HepG2 (cell line): ENCODE measurements around the gene KIF7. TPM values are rescaled to one million over a fixed set of nuclear protein-coding genes. Genes with fewer than 3 reads are reported as not detected.

Source experiments
- ATAC-seq: fragments of 200-7000 bp; cut with Tn5 transposase; 3 replicates; pipeline ENCODE4 v1.9.1; 2020; ENCODE audit warnings: mild to moderate bottlenecking, moderate library complexity
- BruUV-seq: library from RNA; stranded (reverse); fragments of 400-500 nt; replicated peaks from 2 replicates; lab custom pipeline; 2021; lab: Mats Ljungman, UMichigan
- CTCF ChIA-PET: fragments of 300-600 bp; formaldehyde crosslinking; extraction: SDS; loops from one replicate; lab custom pipeline; 2021; ENCODE audit warnings: low total read pairs, inconsistent platforms, low intra/inter-chr PET ratio; lab: Yijun Ruan, JAX
- POLR2A ChIA-PET: fragments of 350-600 bp; sonication (Branson Sonifier 250); formaldehyde crosslinking; loops from one replicate; lab custom pipeline; 2020; ENCODE audit warnings: antibody characterized with exemption, inconsistent platforms; lab: Yijun Ruan, JAX
- DNase-seq: peaks from one replicate; pipeline ENCODE4 v3.0.0-alpha.2; 2015; ENCODE audit warnings: low spot score
- FAIRE-seq: peaks from 3 replicates; lab custom pipeline; 2011; peaks lifted over from hg19 to GRCh38; lab: Jason Lieb, UNC
- H2AFZ ChIP-seq: one replicate; pipeline ENCODE4 v1.6.1; 2011; ENCODE audit warnings: low read length, inconsistent platforms
- H3K27ac ChIP-seq: fragments of 300-600 bp; 3 replicates; pipeline ENCODE4 v1.8.0; 2011; ENCODE audit warnings: mixed run types, mild to moderate bottlenecking, mixed read lengths, low read length, inconsistent platforms; ENCODE audit not compliant: insufficient read depth; ENCODE audit errors: extremely low read length
- H3K27me3 ChIP-seq, 2 experiments: fragments of 200-600 bp in 1 of 2; 2 replicates in 1 of 2; 3 replicates in 1 of 2; pipeline versions ENCODE4 v1.6.0 to v1.8.0; 2011; ENCODE audit warnings: low read length in 2 of 2, mild to moderate bottlenecking in 2 of 2, moderate library complexity in 2 of 2, inconsistent platforms in 1 of 2; ENCODE audit not compliant: insufficient read depth in 2 of 2, control insufficient read depth in 1 of 2
- H3K36me3 ChIP-seq, 2 experiments: fragments of 200-600 bp in 1 of 2; replicated peaks in 1 of 2; 2 replicates in 1 of 2; 3 replicates in 1 of 2; pipeline versions ENCODE4 v1.5.1 to v1.8.0; 2011; ENCODE audit warnings: low read length in 2 of 2, inconsistent platforms in 1 of 2; ENCODE audit not compliant: insufficient read depth in 2 of 2, control insufficient read depth in 1 of 2
- H3K4me1 ChIP-seq: 2 replicates; pipeline ENCODE4 v1.5.1; 2012; ENCODE audit warnings: low read length, inconsistent platforms; ENCODE audit not compliant: insufficient read depth
- H3K4me2 ChIP-seq: 2 replicates; pipeline ENCODE4 v1.6.0; 2011; ENCODE audit warnings: low read depth, low read length, inconsistent platforms
- H3K4me3 ChIP-seq, 3 experiments: fragments of 200-600 bp in 1 of 3; sonication (generic), shearing (Covaris generic) in 1 of 3; replicated peaks in 1 of 3; 2 replicates each; pipeline ENCODE4 v1.5.1; 2011 to 2016; ENCODE audit warnings: low read length in 3 of 3, inconsistent platforms in 2 of 3, low read depth in 2 of 3, mild to moderate bottlenecking in 2 of 3, control low read depth in 1 of 3, mixed read lengths in 1 of 3; ENCODE audit not compliant: insufficient read depth in 1 of 3
- H3K79me2 ChIP-seq: one replicate; pipeline ENCODE4 v1.6.1; 2011; ENCODE audit warnings: low read length, inconsistent platforms; ENCODE audit not compliant: insufficient read depth
- H3K9ac ChIP-seq: 2 replicates; pipeline ENCODE4 v1.6.0; 2011; ENCODE audit warnings: mild to moderate bottlenecking, low read depth, low read length, inconsistent platforms; ENCODE audit not compliant: insufficient read depth
- H3K9me3 ChIP-seq: 2 replicates; pipeline ENCODE4 v1.5.1; 2012; ENCODE audit warnings: mild to moderate bottlenecking, low read length
- H4K20me1 ChIP-seq: 2 replicates; pipeline ENCODE4 v1.6.0; 2011; ENCODE audit warnings: inconsistent platforms, mild to moderate bottlenecking, low read length, moderate library complexity; ENCODE audit not compliant: insufficient read depth
- ARNT2 ChIP-seq: sonication (generic); formaldehyde crosslinking; IDR thresholded peaks from 2 replicates; pipeline ENCODE4 v1.8.0; 2022; ENCODE audit warnings: mild to moderate bottlenecking, low read depth, missing genetic modification reagents, moderate library complexity
- ATF7-NPFF ChIP-seq: sonication (generic); formaldehyde crosslinking; IDR thresholded peaks from 2 replicates; pipeline ENCODE4 v1.8.1; 2023; ENCODE audit warnings: mild to moderate bottlenecking, low read depth, missing genetic modification reagents, moderate library complexity
- ATRX ChIP-seq: sonication (generic); formaldehyde crosslinking; IDR thresholded peaks from 2 replicates; pipeline ENCODE4 v1.4.0; 2020; ENCODE audit warnings: missing genetic modification reagents, borderline replicate concordance
- NFKBIZ ChIP-seq: IDR thresholded peaks from 2 replicates; pipeline ENCODE4 v1.6.1; 2018; ENCODE audit warnings: missing genetic modification reagents, missing compliant biosample characterization
- YEATS2 ChIP-seq: sonication (generic); formaldehyde crosslinking; IDR thresholded peaks from 2 replicates; pipeline ENCODE4 v1.4.0; 2020; ENCODE audit warnings: missing genetic modification reagents, borderline replicate concordance
- ZBTB1 ChIP-seq: sonication (generic); formaldehyde crosslinking; IDR thresholded peaks from 2 replicates; pipeline ENCODE4 v1.4.0; 2020; ENCODE audit warnings: missing genetic modification reagents, borderline replicate concordance
- ZBTB20 ChIP-seq: sonication (generic); formaldehyde crosslinking; IDR thresholded peaks from 2 replicates; pipeline ENCODE4 v1.8.1; 2023; ENCODE audit warnings: missing genetic modification reagents, low read depth, mild to moderate bottlenecking, borderline replicate concordance
- ZNF136 ChIP-seq: sonication (generic); formaldehyde crosslinking; IDR thresholded peaks from 2 replicates; pipeline ENCODE4 v1.8.1; 2022; ENCODE audit warnings: low read depth, mild to moderate bottlenecking, moderate library complexity, missing genetic modification reagents
- ZNF274 ChIP-seq: sonication (generic); formaldehyde crosslinking; IDR thresholded peaks from 2 replicates; pipeline ENCODE4 v1.5.1; 2020; ENCODE audit warnings: mild to moderate bottlenecking, missing genetic modification reagents
- ZNF484 ChIP-seq: sonication (generic); formaldehyde crosslinking; IDR thresholded peaks from 2 replicates; pipeline ENCODE4 v1.5.1; 2020; ENCODE audit warnings: mild to moderate bottlenecking, low read depth, missing genetic modification reagents, borderline replicate concordance
- ZNF605 ChIP-seq: sonication (generic); formaldehyde crosslinking; IDR thresholded peaks from 2 replicates; pipeline ENCODE4 v1.8.0; 2022; ENCODE audit warnings: mild to moderate bottlenecking, missing genetic modification reagents
- ZNF7 ChIP-seq: IDR thresholded peaks from 2 replicates; pipeline ENCODE4 v1.6.1; 2016; ENCODE audit warnings: missing biosample characterization, missing genetic modification reagents
- ZNF75D ChIP-seq: sonication (generic); formaldehyde crosslinking; IDR thresholded peaks from 2 replicates; pipeline ENCODE4 v1.8.1; 2023; ENCODE audit warnings: missing genetic modification reagents, mild to moderate bottlenecking, borderline replicate concordance
- ZNF777 ChIP-seq: sonication (generic); formaldehyde crosslinking; IDR thresholded peaks from 2 replicates; pipeline ENCODE4 v1.4.0; 2020; ENCODE audit warnings: missing genetic modification reagents
- WGBS: methylation state at CpG from one replicate; pipeline ENCODE4 v1.1.6; 2017; ENCODE audit warnings: low lambda C conversion rate; 5-methylcytosine and 5-hydroxymethylcytosine counted together
- in situ Hi-C: cut with HindIII; loops from 2 replicates; pipeline ENCODE4 v1.10.0; 2017; ENCODE audit warnings: low pct_unique_long_range_greater_than_20kb; ENCODE audit not compliant: extremely low pct_ligation_motif_present
- intact Hi-C: fragments of 100-400 bp; cut with micrococcal nuclease; formaldehyde crosslinking; loops from one replicate; pipeline ENCODE4 v1.10.0; 2022; ENCODE audit not compliant: unreplicated experiment
- polyA plus RNA-seq, 8 experiments: library from polyadenylated mRNA; depleted of rRNA in 3 of 8; stranded (reverse) in 7 of 8; unstranded in 1 of 8; fragments of >200 nt; fragmentation: Illumina TruSeq in 4 of 8; extraction: Trizol in 4 of 8; gene quantifications; 2 replicates each; pipeline versions ENCODE4 v1.2.1 to v1.2.3, GENCODE V29; 2011 to 2016; ENCODE audit warnings: low read depth in 4 of 8, missing spikeins in 1 of 8, mixed read lengths in 1 of 8; ENCODE audit not compliant: insufficient read depth in 1 of 8
- total RNA-seq, 5 experiments: library from RNA; depleted of rRNA; stranded (reverse); fragments of >200 nt; fragmentation: Illumina TruSeq; extraction: Trizol; gene quantifications; 2 replicates each; pipeline ENCODE4 v1.2.3, GENCODE V29; 2016; ENCODE audit warnings: low read depth in 1 of 5
- TF ChIP-seq, protein P1 (sequence below), 2 experiments: sonication (generic) in 1 of 2; formaldehyde crosslinking in 1 of 2; IDR thresholded peaks; 2 replicates each; pipeline versions ENCODE4 v1.6.1 to v1.9.0; 2014 to 2022; ENCODE audit warnings: antibody characterized with exemption in 1 of 2, borderline replicate concordance in 1 of 2, inconsistent platforms in 1 of 2, low read depth in 1 of 2, missing genetic modification reagents in 1 of 2
- TF ChIP-seq, protein P2 (sequence below): sonication (generic); formaldehyde crosslinking; IDR thresholded peaks from 2 replicates; pipeline ENCODE4 v1.4.0; 2020; ENCODE audit warnings: low read depth, mild to moderate bottlenecking, missing genetic modification reagents

KIF7 gene
- total and polyA plus RNA-seq, 2 of the 13 experiments (the other 11 are each of a cell fraction or from before 2014, with no cell fraction given), result 1.5 to 6.2 TPM

DNA sequence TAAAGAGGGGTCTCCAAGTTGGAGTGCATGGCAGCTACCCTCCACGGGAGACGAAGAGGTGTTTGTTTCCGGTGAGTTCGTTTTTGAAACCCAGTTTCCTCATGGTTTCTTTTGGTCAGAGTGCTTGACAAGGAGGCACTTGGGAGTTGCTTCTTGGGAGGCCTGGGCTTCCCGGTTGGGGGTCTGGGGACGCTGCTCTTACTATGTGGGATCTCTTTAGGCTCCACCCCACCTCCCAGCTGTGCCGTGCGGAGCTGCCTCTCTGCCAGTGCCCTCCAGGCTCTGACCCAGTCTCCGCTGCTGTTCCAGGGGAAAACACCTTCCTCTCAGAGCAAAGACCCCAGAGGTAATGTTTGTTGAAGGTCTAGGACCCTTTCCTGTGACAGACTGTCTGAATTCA lies 29.6 kb downstream of the KIF7 start (continued):
- TF ChIP-seq, protein P1, sequence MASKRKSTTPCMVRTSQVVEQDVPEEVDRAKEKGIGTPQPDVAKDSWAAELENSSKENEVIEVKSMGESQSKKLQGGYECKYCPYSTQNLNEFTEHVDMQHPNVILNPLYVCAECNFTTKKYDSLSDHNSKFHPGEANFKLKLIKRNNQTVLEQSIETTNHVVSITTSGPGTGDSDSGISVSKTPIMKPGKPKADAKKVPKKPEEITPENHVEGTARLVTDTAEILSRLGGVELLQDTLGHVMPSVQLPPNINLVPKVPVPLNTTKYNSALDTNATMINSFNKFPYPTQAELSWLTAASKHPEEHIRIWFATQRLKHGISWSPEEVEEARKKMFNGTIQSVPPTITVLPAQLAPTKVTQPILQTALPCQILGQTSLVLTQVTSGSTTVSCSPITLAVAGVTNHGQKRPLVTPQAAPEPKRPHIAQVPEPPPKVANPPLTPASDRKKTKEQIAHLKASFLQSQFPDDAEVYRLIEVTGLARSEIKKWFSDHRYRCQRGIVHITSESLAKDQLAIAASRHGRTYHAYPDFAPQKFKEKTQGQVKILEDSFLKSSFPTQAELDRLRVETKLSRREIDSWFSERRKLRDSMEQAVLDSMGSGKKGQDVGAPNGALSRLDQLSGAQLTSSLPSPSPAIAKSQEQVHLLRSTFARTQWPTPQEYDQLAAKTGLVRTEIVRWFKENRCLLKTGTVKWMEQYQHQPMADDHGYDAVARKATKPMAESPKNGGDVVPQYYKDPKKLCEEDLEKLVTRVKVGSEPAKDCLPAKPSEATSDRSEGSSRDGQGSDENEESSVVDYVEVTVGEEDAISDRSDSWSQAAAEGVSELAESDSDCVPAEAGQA (IDR thresholded peaks at IDR 0.05; ENCODE audit: low read depth), result no peak
- TF ChIP-seq, protein P1 (CRISPR knock-in tag; IDR thresholded peaks at IDR 0.05; ENCODE audit: borderline replicate concordance), result no peak
- TF ChIP-seq ATF7-NPFF (CRISPR knock-in tag) (no peak), ZBTB1 (no peak), YEATS2 (CRISPR knock-in tag) (no peak), ZNF7 (CRISPR knock-in tag) (no peak)

DNA sequence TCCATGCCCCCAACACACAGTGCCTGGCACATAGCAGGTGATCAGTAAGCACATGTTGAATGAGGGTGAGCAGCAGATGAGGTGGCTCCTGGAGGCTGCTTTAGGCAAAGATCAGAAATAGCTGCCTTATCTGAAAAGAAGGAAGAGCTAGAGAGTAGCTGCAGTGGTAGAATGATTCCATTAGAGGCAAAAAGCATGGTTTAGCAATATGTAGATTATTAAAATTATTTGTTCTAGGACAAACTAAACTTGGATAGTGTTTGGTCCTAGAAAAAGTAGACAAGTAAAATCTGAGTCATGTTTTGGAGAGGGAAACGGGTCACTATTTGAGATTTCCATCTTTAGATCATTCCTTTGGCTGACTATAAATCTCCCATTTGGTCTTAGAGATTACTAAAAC lies 32.1 kb downstream of the KIF7 start:
- Histone ChIP-seq H3K9me3 (no peaks in the 10 kb centered on the region), H3K4me1 (no peaks in the 10 kb centered on the region), H2AFZ (no peak overlapping the region), H3K27ac (no peak overlapping the region), H3K4me3 (no peak overlapping the region), H3K4me2 (no peak overlapping the region), H3K27me3 (no peaks in the 10 kb centered on the region), H3K79me2 (no peaks in the 10 kb centered on the region), H3K9ac (no peak overlapping the region), H3K36me3 (peaks cover 46 to 83% of the 10 kb centered on the region in 2 experiments), H4K20me1 (no peaks in the 10 kb centered on the region)
- WGBS, result 90% methylated on average over 1 of the region's 1 CpG
- DNase-seq (no peak), FAIRE-seq (no peak), ATAC-seq (no peak)
- in situ Hi-C loops (no loop called here), intact Hi-C loops (no loop called here)
- no TSS peak for BruUV-seq
- CTCF ChIA-PET, result no interaction called here
- POLR2A ChIA-PET, result no interaction called here
- no peak for TF ChIP-seq ARNT2 (CRISPR knock-in tag)
- TF ChIP-seq ZBTB20 (CRISPR knock-in tag), result no peak
- no peak for TF ChIP-seq NFKBIZ (CRISPR knock-in tag)
- TF ChIP-seq ZNF777 (CRISPR knock-in tag), result no peak
- TF ChIP-seq ZNF274 (CRISPR knock-in tag), result no peak
- no peak for TF ChIP-seq ZNF484 (CRISPR knock-in tag)
- no peak for TF ChIP-seq ZNF136 (CRISPR knock-in tag)
- TF ChIP-seq ZNF605 (CRISPR knock-in tag), result no peak
- no peak for TF ChIP-seq ATRX (CRISPR knock-in tag)
- TF ChIP-seq, protein P2, sequence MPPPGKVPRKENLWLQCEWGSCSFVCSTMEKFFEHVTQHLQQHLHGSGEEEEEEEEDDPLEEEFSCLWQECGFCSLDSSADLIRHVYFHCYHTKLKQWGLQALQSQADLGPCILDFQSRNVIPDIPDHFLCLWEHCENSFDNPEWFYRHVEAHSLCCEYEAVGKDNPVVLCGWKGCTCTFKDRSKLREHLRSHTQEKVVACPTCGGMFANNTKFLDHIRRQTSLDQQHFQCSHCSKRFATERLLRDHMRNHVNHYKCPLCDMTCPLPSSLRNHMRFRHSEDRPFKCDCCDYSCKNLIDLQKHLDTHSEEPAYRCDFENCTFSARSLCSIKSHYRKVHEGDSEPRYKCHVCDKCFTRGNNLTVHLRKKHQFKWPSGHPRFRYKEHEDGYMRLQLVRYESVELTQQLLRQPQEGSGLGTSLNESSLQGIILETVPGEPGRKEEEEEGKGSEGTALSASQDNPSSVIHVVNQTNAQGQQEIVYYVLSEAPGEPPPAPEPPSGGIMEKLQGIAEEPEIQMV, result no peak
- TF ChIP-seq ZNF75D (CRISPR knock-in tag), result no peak
